Testis (tissue), 3 donors: ENCODE results near the gene FXYD4. TPM values are rescaled to one million over a fixed set of nuclear protein-coding genes. Genes with fewer than 3 reads are reported as not detected.

ENCODE experiments used
- DNase-seq: peaks from one replicate; pipeline ENCODE4 v3.0.0-alpha.2; 2019
- H3K27ac ChIP-seq, 2 donors: fragments of 200-600 bp; sonication (generic); one replicate each; pipeline ENCODE4 v1.5.1; 2019
- H3K27me3 ChIP-seq: fragments of 200-600 bp; sonication (generic); one replicate; pipeline ENCODE4 v1.5.1; 2019
- H3K36me3 ChIP-seq: fragments of 200-600 bp; sonication (generic); one replicate; pipeline ENCODE4 v1.5.1; 2017; ENCODE audit warnings: low read depth; ENCODE audit errors: missing control alignments
- H3K4me1 ChIP-seq: fragments of 200-600 bp; sonication (generic); one replicate; pipeline ENCODE4 v1.5.1; 2019
- H3K4me3 ChIP-seq, 2 donors: fragments of 200-600 bp; sonication (generic); one replicate each; pipeline ENCODE4 v1.5.1; 2017 to 2019
- H3K9me3 ChIP-seq: fragments of 200-600 bp; sonication (generic); one replicate; pipeline ENCODE4 v1.5.1; 2017
- POLR2A ChIP-seq: fragments of 450-650 bp; IDR thresholded peaks from one replicate; pipeline ENCODE4 v1.6.1; 2017; ENCODE audit warnings: antibody characterized with exemption, mild to moderate bottlenecking, moderate library complexity
- WGBS, 2 donors: methylation state at CpG; one replicate each; pipeline ENCODE4 v1.1.5; 2018; 5-methylcytosine and 5-hydroxymethylcytosine counted together
- intact Hi-C: fragments of 100-400 bp; cut with DNase I; formaldehyde crosslinking; loops from one replicate; pipeline ENCODE4 v1.15.1; 2023; ENCODE audit warnings: low total_unique reads
- polyA plus RNA-seq: library from polyadenylated mRNA; stranded (reverse); fragments of 350-450 nt; fragmentation: Illumina TruSeq; extraction: RNeasy Lipid Tissue Mini Kit (QIAGEN cat#74804); gene quantifications from one replicate; pipeline ENCODE4 v1.2.3, GENCODE V29; 2014; ENCODE audit warnings: low read depth, low replicate concordance; ENCODE audit not compliant: insufficient read depth
- total RNA-seq, 2 donors: library from RNA; depleted of rRNA; stranded (reverse); fragments of >200 nt; gene quantifications; one replicate each; pipeline ENCODE4 v1.2.3, GENCODE V29; 2016
- TF ChIP-seq, protein P1 (sequence below), 3 experiments: fragments of 450-650 bp in 2 of 3; fragments of 200-600 bp in 1 of 3; sonication (generic) in 1 of 3; IDR thresholded peaks; one replicate each; pipeline ENCODE4 v1.5.1; 2016 to 2019; ENCODE audit warnings: antibody characterized with exemption in 3 of 3, mild to moderate bottlenecking in 2 of 3, moderate library complexity in 1 of 3

Gene FXYD4
- total and polyA plus RNA-seq, 3 donors from 2014 or later, result 1.4 to 2.6 (median 1.5) TPM

- H3K4me1 ChIP-seq, result peaks cover 26% of the 10 kb centered on the region
- no peaks in the 10 kb centered on the region for H3K36me3 ChIP-seq
- H3K27me3 ChIP-seq, result no peaks in the 10 kb centered on the region
- H3K4me3 ChIP-seq, result no peak overlapping the region
- TF ChIP-seq, protein P1, sequence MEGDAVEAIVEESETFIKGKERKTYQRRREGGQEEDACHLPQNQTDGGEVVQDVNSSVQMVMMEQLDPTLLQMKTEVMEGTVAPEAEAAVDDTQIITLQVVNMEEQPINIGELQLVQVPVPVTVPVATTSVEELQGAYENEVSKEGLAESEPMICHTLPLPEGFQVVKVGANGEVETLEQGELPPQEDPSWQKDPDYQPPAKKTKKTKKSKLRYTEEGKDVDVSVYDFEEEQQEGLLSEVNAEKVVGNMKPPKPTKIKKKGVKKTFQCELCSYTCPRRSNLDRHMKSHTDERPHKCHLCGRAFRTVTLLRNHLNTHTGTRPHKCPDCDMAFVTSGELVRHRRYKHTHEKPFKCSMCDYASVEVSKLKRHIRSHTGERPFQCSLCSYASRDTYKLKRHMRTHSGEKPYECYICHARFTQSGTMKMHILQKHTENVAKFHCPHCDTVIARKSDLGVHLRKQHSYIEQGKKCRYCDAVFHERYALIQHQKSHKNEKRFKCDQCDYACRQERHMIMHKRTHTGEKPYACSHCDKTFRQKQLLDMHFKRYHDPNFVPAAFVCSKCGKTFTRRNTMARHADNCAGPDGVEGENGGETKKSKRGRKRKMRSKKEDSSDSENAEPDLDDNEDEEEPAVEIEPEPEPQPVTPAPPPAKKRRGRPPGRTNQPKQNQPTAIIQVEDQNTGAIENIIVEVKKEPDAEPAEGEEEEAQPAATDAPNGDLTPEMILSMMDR (IDR thresholded peaks at IDR 0.05), result no peak
- no peak for TF ChIP-seq POLR2A
- intact Hi-C loops, result no loop called here
- no peaks in the 10 kb centered on the region for H3K9me3 ChIP-seq
- no peak for DNase-seq
- H3K27ac ChIP-seq, result no peak overlapping the region
- WGBS, 2 donors, result 83 to 90% methylated on average over 5 of the region's 5 CpGs
Measured at GRCh38 chr10:43399320-43400310, 28.2 kb downstream of the FXYD4 start.

DNA sequence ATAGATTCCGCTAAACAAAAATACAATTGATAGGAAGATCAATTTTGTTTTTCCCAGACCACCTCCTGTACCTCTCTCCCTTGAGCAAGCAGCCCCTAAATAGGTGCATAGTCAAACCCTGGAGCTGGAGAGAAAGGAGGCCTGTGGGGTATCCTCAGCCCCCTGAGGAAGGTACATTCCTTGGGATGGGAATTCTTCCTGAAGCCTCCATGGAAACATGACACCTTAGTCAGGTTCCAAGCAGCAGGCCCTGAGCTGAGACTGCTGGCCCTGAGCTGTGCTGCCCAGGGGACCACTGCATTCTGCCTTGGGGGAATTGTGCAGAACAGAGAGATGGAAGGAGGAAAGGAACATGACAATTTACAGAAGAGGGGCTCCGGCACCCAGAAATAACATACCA, 30.2 kb downstream of the FXYD4 start:
- no peak overlapping the region for H3K4me3 ChIP-seq
- H3K4me1 ChIP-seq, result peaks cover 27% of the 10 kb centered on the region
- no peak overlapping the region for H3K27ac ChIP-seq
- no peaks in the 10 kb centered on the region for H3K36me3 ChIP-seq
- DNase-seq, result no peak
- TF ChIP-seq, protein P1 (IDR thresholded peaks at IDR 0.05), result no peak
- no peak for TF ChIP-seq POLR2A
- H3K27me3 ChIP-seq, result no peaks in the 10 kb centered on the region
- intact Hi-C loops, result no loop called here
- no peaks in the 10 kb centered on the region for H3K9me3 ChIP-seq
- 91 to 94% methylated on average over 2 of the region's 2 CpGs for WGBS, 2 donors

DNA sequence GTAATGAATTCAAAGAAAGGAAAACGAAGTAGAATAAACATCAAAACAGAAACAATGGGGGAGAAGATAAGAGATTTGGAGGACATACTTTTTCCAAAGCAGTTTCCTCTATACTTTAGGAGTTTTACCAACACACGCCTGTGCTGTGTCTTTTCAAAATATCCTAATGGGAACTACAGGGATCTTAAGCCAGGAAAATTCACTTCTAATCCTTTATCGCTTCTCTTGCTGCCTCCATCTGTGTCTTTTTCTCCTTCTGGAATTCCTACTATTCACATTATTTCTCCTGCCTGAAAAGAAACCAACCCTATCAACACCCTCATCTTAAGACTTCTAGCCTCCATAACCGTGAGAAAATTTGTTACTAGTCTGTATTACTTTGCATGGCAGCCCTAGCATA, 30.7 kb downstream of the FXYD4 start:
- no peaks in the 10 kb centered on the region for H3K36me3 ChIP-seq
- 37 to 56% methylated on average over 4 of the region's 4 CpGs for WGBS, 2 donors
- no peaks in the 10 kb centered on the region for H3K27me3 ChIP-seq
- H3K4me1 ChIP-seq, result peaks cover 27% of the 10 kb centered on the region
- DNase-seq, result no peak
- TF ChIP-seq, protein P1 (IDR thresholded peaks at IDR 0.05), result no peak
- no peak for TF ChIP-seq POLR2A
- no peak overlapping the region for H3K4me3 ChIP-seq
- intact Hi-C loops, result no loop called here
- no peaks in the 10 kb centered on the region for H3K9me3 ChIP-seq
- H3K27ac ChIP-seq, result no peak overlapping the region

GRCh38 chr10:43402880-43403452, 31.5 kb downstream of the FXYD4 start:
- WGBS, 2 donors, result 86 to 89% methylated on average over 7 of the region's 7 CpGs
- Histone ChIP-seq H3K27me3 (no peaks in the 10 kb centered on the region), H3K4me1 (peaks cover 23% of the 10 kb centered on the region), H3K4me3 (no peak overlapping the region), H3K9me3 (no peaks in the 10 kb centered on the region), H3K27ac (no peak overlapping the region), H3K36me3 (no peaks in the 10 kb centered on the region)
- no peak for DNase-seq
- TF ChIP-seq, protein P1 (IDR thresholded peaks at IDR 0.05), result no peak
- no peak for TF ChIP-seq POLR2A
- intact Hi-C loops, result no loop called here
